GM18526 (cell line): Measurements from ENCODE around the gene RPL34.

Source experiments
- POLR2A ChIP-seq: IDR thresholded peaks from 3 replicates; pipeline ENCODE4 v1.6.1; 2011; ENCODE audit not compliant: insufficient read length; ENCODE audit errors: extremely low read depth

The RPL34 gene

GRCh38 chr4:108662629-108663028 is 42.3 kb downstream of the RPL34 start:
- no peak for TF ChIP-seq POLR2A

- no peak for TF ChIP-seq POLR2A
Measured at GRCh38 chr4:108674356-108674977, 54.1 kb downstream of the RPL34 start.
